ENCODE measurements around the gene PCNX2. TPM values are rescaled to one million over a fixed set of nuclear protein-coding genes. Genes with fewer than 3 reads are reported as not detected.

PCNX2 gene
- polyA plus RNA-seq, 3 donors: 0.29 to 7.9 (median 0.62) TPM

GRCh38 chr1:233024199-233024598 lies 271.3 kb downstream of the PCNX2 start:
- Histone ChIP-seq H3K4me2 (replicated peaks; ENCODE audit: extremely low read depth, low read length, poor library complexity, severe bottlenecking) (no peak overlapping the region), H3K36me3 (replicated peaks in 1 of 2; ENCODE audit: control insufficient read depth in 1 of 2, insufficient read depth in 2 of 2, low read length in 2 of 2) (no peaks in the 10 kb centered on the region), H3K4me1 (ENCODE audit: control insufficient read depth in 1 of 2, insufficient read depth in 2 of 2, low read length in 2 of 2) (peaks cover 8 to 9% of the 10 kb centered on the region in 2 donors), H3K9me3 (replicated peaks in 1 of 2; ENCODE audit: control insufficient read depth in 1 of 2, insufficient read depth in 1 of 2, low read length in 2 of 2) (no peaks in the 10 kb centered on the region), H3K79me2 (ENCODE audit: insufficient read depth, low read length) (no peaks in the 10 kb centered on the region), H4K20me1 (ENCODE audit: insufficient read depth, low read length) (no peaks in the 10 kb centered on the region), H2AFZ (ENCODE audit: insufficient read depth, low read depth, low read length, poor library complexity, severe bottlenecking) (no peak overlapping the region), H3K27me3 (ENCODE audit: control insufficient read depth in 2 of 2, insufficient read depth in 2 of 2, low read length in 2 of 2) (no peaks in the 10 kb centered on the region), H3K4me3 (replicated peaks in 1 of 3; ENCODE audit: low read depth in 2 of 3, low read length in 3 of 3) (no peak overlapping the region), H3K9ac (ENCODE audit: insufficient read depth, low read length, poor library complexity, severe bottlenecking) (no peak overlapping the region), H3K27ac (ENCODE audit: low read depth in 1 of 2, low read length in 2 of 2) (no peak overlapping the region)
- H3K4me3 Mint-ChIP-seq: no peak overlapping the region
- H3K9me3 Mint-ChIP-seq: no peaks in the 10 kb centered on the region
- H3K27me3 Mint-ChIP-seq (ENCODE audit: low read depth in 3 of 3): peaks cover 0 to 2% (median 0%) of the 10 kb centered on the region in 3 donors
- 7% methylated on average over 5 of the region's 9 CpGs for WGBS (ENCODE audit: insufficient coverage)
- intact Hi-C loops (cut with micrococcal nuclease): no loop called here
- peaks cover 23% of the 10 kb centered on the region for H3K4me1 Mint-ChIP-seq
- TF ChIP-seq, protein P1, sequence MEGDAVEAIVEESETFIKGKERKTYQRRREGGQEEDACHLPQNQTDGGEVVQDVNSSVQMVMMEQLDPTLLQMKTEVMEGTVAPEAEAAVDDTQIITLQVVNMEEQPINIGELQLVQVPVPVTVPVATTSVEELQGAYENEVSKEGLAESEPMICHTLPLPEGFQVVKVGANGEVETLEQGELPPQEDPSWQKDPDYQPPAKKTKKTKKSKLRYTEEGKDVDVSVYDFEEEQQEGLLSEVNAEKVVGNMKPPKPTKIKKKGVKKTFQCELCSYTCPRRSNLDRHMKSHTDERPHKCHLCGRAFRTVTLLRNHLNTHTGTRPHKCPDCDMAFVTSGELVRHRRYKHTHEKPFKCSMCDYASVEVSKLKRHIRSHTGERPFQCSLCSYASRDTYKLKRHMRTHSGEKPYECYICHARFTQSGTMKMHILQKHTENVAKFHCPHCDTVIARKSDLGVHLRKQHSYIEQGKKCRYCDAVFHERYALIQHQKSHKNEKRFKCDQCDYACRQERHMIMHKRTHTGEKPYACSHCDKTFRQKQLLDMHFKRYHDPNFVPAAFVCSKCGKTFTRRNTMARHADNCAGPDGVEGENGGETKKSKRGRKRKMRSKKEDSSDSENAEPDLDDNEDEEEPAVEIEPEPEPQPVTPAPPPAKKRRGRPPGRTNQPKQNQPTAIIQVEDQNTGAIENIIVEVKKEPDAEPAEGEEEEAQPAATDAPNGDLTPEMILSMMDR (IDR thresholded peaks at IDR 0.05): no peak
- H3K36me3 Mint-ChIP-seq: peaks cover 3 to 6% of the 10 kb centered on the region in 2 donors
- no peak for DNase-seq
- H3K27ac Mint-ChIP-seq: no peak overlapping the region

GRCh38 chr1:233022246-233022645 lies 273.3 kb downstream of the PCNX2 start:
- H3K4me1 ChIP-seq (ENCODE audit: control insufficient read depth in 1 of 2, insufficient read depth in 2 of 2, low read length in 2 of 2): peaks cover 8 to 9% of the 10 kb centered on the region in 2 donors
- no peaks in the 10 kb centered on the region for H3K79me2 ChIP-seq (ENCODE audit: insufficient read depth, low read length)
- no peak overlapping the region for H3K27ac ChIP-seq (ENCODE audit: low read depth in 1 of 2, low read length in 2 of 2)
- Mint-ChIP-seq H3K27me3 (ENCODE audit: low read depth in 3 of 3) (peaks cover 0 to 2% (median 0%) of the 10 kb centered on the region in 3 donors), H3K9me3 (no peaks in the 10 kb centered on the region), H3K4me1 (peaks cover 17% of the 10 kb centered on the region), H3K4me3 (no peak overlapping the region), H3K36me3 (peaks cover 5 to 8% of the 10 kb centered on the region in 2 donors), H3K27ac (no peak overlapping the region)
- H3K36me3 ChIP-seq (replicated peaks in 1 of 2; ENCODE audit: control insufficient read depth in 1 of 2, insufficient read depth in 2 of 2, low read length in 2 of 2): no peaks in the 10 kb centered on the region
- intact Hi-C loops (cut with micrococcal nuclease): no loop called here
- no peaks in the 10 kb centered on the region for H4K20me1 ChIP-seq (ENCODE audit: insufficient read depth, low read length)
- H3K9me3 ChIP-seq (replicated peaks in 1 of 2; ENCODE audit: control insufficient read depth in 1 of 2, insufficient read depth in 1 of 2, low read length in 2 of 2): no peaks in the 10 kb centered on the region
- H3K27me3 ChIP-seq (ENCODE audit: control insufficient read depth in 2 of 2, insufficient read depth in 2 of 2, low read length in 2 of 2): no peaks in the 10 kb centered on the region
- H3K4me3 ChIP-seq (replicated peaks in 1 of 3; ENCODE audit: low read depth in 2 of 3, low read length in 3 of 3): no peak overlapping the region
- WGBS (ENCODE audit: insufficient coverage): 96% methylated on average over 2 of the region's 2 CpGs
- TF ChIP-seq, protein P1 (IDR thresholded peaks at IDR 0.05): no peak
- no peak overlapping the region for H2AFZ ChIP-seq (ENCODE audit: insufficient read depth, low read depth, low read length, poor library complexity, severe bottlenecking)
- H3K4me2 ChIP-seq (replicated peaks; ENCODE audit: extremely low read depth, low read length, poor library complexity, severe bottlenecking): no peak overlapping the region
- DNase-seq: no peak
- H3K9ac ChIP-seq (ENCODE audit: insufficient read depth, low read length, poor library complexity, severe bottlenecking): no peak overlapping the region

Data from CD14-positive monocyte (primary cell).